K562 (cell line): ENCODE measurements around the gene PAN2. TPM values are rescaled to one million over a fixed set of nuclear protein-coding genes. Genes with fewer than 3 reads are reported as not detected.

ENCODE experiments used
- BRF1 ChIP-seq: IDR thresholded peaks from 3 replicates; pipeline ENCODE4 v1.6.1; 2011; ENCODE audit warnings: borderline replicate concordance, mild to moderate bottlenecking; ENCODE audit not compliant: insufficient read length; ENCODE audit errors: extremely low read depth
- CXXC5 ChIP-seq: fragments of 250-450 bp; sonication (Bioruptor Pico); IDR thresholded peaks from 2 replicates; pipeline ENCODE4 v1.8.0; 2022; ENCODE audit warnings: inconsistent platforms, mild to moderate bottlenecking, moderate library complexity
- ELF2 ChIP-seq: fragments of 250-450 bp; sonication (Bioruptor Pico); IDR thresholded peaks from 2 replicates; pipeline ENCODE4 v1.5.0; 2021; ENCODE audit warnings: mild to moderate bottlenecking
- FOXM1 ChIP-seq, 2 experiments: fragments of 450-650 bp in 1 of 2; sonication (generic) in 1 of 2; formaldehyde crosslinking in 1 of 2; IDR thresholded peaks; 2 replicates each; pipeline versions ENCODE4 v1.6.1 to v1.9.0; 2017 to 2022; ENCODE audit warnings: low read depth in 2 of 2, mild to moderate bottlenecking in 2 of 2, missing genetic modification reagents in 1 of 2, moderate library complexity in 1 of 2
- GMEB1 ChIP-seq: fragments of 250-450 bp; sonication (Bioruptor Pico); IDR thresholded peaks from 2 replicates; pipeline ENCODE4 v1.4.0; 2020; ENCODE audit warnings: mild to moderate bottlenecking
- JUN ChIP-seq, 2 experiments: sonication (generic) in 1 of 2; formaldehyde crosslinking in 1 of 2; IDR thresholded peaks; 2 replicates each; pipeline versions ENCODE4 v1.6.1 to v1.8.0; 2012 to 2022; ENCODE audit warnings: borderline replicate concordance in 2 of 2, mild to moderate bottlenecking in 2 of 2, improper control_type of control experiment in 1 of 2, low read depth in 1 of 2, low read length in 1 of 2, missing genetic modification reagents in 1 of 2
- KLF16 ChIP-seq: IDR thresholded peaks from 2 replicates; pipeline ENCODE4 v1.6.1; 2016; ENCODE audit warnings: antibody characterized with exemption
- LARP7 ChIP-seq: fragments of 450-650 bp; IDR thresholded peaks from 2 replicates; pipeline ENCODE4 v1.6.1; 2016
- MAX ChIP-seq: sonication (generic); formaldehyde crosslinking; IDR thresholded peaks from 2 replicates; pipeline ENCODE4 v1.9.0; 2022; ENCODE audit warnings: mild to moderate bottlenecking, missing genetic modification reagents
- NCOA2 ChIP-seq, 2 experiments: fragments of 450-650 bp; IDR thresholded peaks; 2 replicates each; pipeline ENCODE4 v1.6.1; 2018; ENCODE audit warnings: mild to moderate bottlenecking in 2 of 2, moderate library complexity in 1 of 2; ENCODE audit not compliant: partially characterized antibody in 2 of 2
- RFX5 ChIP-seq: IDR thresholded peaks from 2 replicates; pipeline ENCODE4 v1.6.1; 2011; ENCODE audit warnings: low read depth, mild to moderate bottlenecking, improper control_type of control experiment, low read length
- SMAD3 ChIP-seq: fragments of 450-650 bp; formaldehyde crosslinking; conservative IDR thresholded peaks from 2 replicates; pipeline ENCODE4 v1.4.0; 2020; ENCODE audit warnings: mild to moderate bottlenecking
- TFAM ChIP-seq: fragments of 250-450 bp; sonication (Bioruptor Pico); conservative IDR thresholded peaks from 2 replicates; pipeline ENCODE4 v1.5.0; 2021; ENCODE audit warnings: mild to moderate bottlenecking, moderate library complexity
- ZNF197 ChIP-seq: fragments of 200-800 bp; sonication (Bioruptor generic); IDR thresholded peaks from 2 replicates; pipeline ENCODE4 v1.6.1; 2016; ENCODE audit warnings: low read depth, missing genetic modification characterization, missing compliant biosample characterization
- ZNF280A ChIP-seq: fragments of 450-650 bp; IDR thresholded peaks from 2 replicates; pipeline ENCODE4 v1.6.1; 2018; ENCODE audit warnings: mild to moderate bottlenecking, low read depth; ENCODE audit not compliant: partially characterized antibody
- ZNF561 ChIP-seq: fragments of 450-650 bp; formaldehyde crosslinking; conservative IDR thresholded peaks from 2 replicates; pipeline ENCODE4 v1.4.0; 2020; ENCODE audit warnings: mild to moderate bottlenecking, moderate library complexity
- polyA plus RNA-seq, 8 experiments: library from polyadenylated mRNA; depleted of rRNA in 4 of 8; stranded (reverse) in 5 of 8; unstranded in 3 of 8; fragments of >200 nt; fragmentation: Nextera tagmentation in 2 of 8; fragmentation: Illumina TruSeq in 1 of 8; extraction: Ambion mirVana in 2 of 8; extraction: Trizol in 1 of 8; gene quantifications; 2 replicates each; pipeline versions ENCODE4 v1.2.1 to v1.2.3, GENCODE V29; 2011 to 2014; ENCODE audit warnings: inconsistent platforms in 1 of 8, missing spikeins in 1 of 8
- total RNA-seq, 7 experiments: library from RNA; depleted of rRNA in 6 of 7; stranded (reverse); fragments of >200 nt in 6 of 7; fragmentation: Illumina TruSeq in 2 of 7; extraction: Trizol in 2 of 7; gene quantifications; 2 replicates each; pipeline versions ENCODE4 v1.2.1 to v1.2.3, GENCODE V29; 2011 to 2021; ENCODE audit warnings: low replicate concordance in 1 of 7
- TF ChIP-seq, protein P1 (sequence below): fragments of 450-650 bp; formaldehyde crosslinking; IDR thresholded peaks from 2 replicates; pipeline ENCODE4 v1.4.0; 2022; ENCODE audit warnings: mild to moderate bottlenecking, moderate library complexity
- TF ChIP-seq, protein P2 (sequence below): sonication (generic); formaldehyde crosslinking; IDR thresholded peaks from 2 replicates; pipeline ENCODE4 v1.8.1; 2022; ENCODE audit warnings: missing genetic modification reagents
- TF ChIP-seq, protein P3 (sequence below): fragments of 250-450 bp; sonication (Bioruptor Pico); IDR thresholded peaks from 2 replicates; pipeline ENCODE4 v1.4.0; 2020; ENCODE audit warnings: mild to moderate bottlenecking, moderate library complexity

Gene PAN2
- total and polyA plus RNA-seq, 9 of the 15 experiments (the other 6 are each of a cell fraction or from before 2014, with no cell fraction given) = 15.0 to 66.1 (median 25.9) TPM

DNA sequence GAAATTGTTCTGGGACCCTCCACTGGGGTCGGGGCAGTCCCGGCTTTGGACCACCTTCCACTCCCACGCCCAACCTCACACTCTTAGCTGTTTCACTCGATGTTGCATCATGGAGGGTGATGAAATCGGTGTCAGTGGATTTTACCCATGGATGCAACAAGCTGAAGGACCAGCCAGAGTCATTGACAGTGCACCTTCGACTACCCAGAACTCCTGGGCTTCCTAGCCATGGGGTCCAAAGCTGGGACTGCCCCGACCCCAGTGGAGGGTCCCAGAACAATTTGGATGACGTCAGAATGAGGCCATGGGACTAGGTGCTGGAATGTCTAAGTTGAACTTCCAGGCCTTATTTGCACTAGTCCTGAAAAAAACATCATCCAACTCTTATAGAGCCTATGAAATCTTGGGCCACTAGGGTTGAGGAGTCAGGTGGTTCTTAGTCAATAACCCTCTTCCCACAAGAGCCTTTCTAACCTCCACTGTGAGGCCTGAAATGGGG is 4.0 kb upstream of the PAN2 start (continued):
- TF ChIP-seq GMEB1 (CRISPR knock-in tag) (peak; percentile 17; the same call in 1 of the 2 replicates), RFX5 (no peak), MAX (no peak), FOXM1 (IDR thresholded peaks at IDR 0.05; ENCODE audit: low read depth) (no peak), FOXM1 (CRISPR knock-in tag; IDR thresholded peaks at IDR 0.05; ENCODE audit: low read depth) (no peak), NCOA2 (IDR thresholded peaks at IDR 0.05; ENCODE audit: partially characterized antibody in 2 of 2) (no peak), KLF16 (no peak), SMAD3 (CRISPR knock-in tag) (peak; percentile 50; the same call in 1 of the 2 replicates), ZNF280A (no peak), LARP7 (no peak), BRF1 (no peak), JUN (IDR thresholded peaks at IDR 0.05; ENCODE audit: borderline replicate concordance, low read depth, low read length) (peak; percentile 62; the same call in 1 of the 2 replicates), JUN (CRISPR knock-in tag; IDR thresholded peaks at IDR 0.05; ENCODE audit: borderline replicate concordance) (no peak), TFAM (CRISPR knock-in tag) (no peak), ZNF561 (CRISPR knock-in tag) (no peak), CXXC5 (CRISPR knock-in tag) (peak; percentile 76), ZNF197 (peak; percentile 86; the same call in 1 of the 2 replicates), ELF2 (CRISPR knock-in tag) (no peak)
- TF ChIP-seq, protein P1, sequence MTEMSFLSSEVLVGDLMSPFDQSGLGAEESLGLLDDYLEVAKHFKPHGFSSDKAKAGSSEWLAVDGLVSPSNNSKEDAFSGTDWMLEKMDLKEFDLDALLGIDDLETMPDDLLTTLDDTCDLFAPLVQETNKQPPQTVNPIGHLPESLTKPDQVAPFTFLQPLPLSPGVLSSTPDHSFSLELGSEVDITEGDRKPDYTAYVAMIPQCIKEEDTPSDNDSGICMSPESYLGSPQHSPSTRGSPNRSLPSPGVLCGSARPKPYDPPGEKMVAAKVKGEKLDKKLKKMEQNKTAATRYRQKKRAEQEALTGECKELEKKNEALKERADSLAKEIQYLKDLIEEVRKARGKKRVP (CRISPR knock-in tag) = peak; percentile 97
- TF ChIP-seq, protein P2, sequence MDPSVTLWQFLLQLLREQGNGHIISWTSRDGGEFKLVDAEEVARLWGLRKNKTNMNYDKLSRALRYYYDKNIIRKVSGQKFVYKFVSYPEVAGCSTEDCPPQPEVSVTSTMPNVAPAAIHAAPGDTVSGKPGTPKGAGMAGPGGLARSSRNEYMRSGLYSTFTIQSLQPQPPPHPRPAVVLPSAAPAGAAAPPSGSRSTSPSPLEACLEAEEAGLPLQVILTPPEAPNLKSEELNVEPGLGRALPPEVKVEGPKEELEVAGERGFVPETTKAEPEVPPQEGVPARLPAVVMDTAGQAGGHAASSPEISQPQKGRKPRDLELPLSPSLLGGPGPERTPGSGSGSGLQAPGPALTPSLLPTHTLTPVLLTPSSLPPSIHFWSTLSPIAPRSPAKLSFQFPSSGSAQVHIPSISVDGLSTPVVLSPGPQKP (CRISPR knock-in tag) = no peak
- TF ChIP-seq, protein P3, sequence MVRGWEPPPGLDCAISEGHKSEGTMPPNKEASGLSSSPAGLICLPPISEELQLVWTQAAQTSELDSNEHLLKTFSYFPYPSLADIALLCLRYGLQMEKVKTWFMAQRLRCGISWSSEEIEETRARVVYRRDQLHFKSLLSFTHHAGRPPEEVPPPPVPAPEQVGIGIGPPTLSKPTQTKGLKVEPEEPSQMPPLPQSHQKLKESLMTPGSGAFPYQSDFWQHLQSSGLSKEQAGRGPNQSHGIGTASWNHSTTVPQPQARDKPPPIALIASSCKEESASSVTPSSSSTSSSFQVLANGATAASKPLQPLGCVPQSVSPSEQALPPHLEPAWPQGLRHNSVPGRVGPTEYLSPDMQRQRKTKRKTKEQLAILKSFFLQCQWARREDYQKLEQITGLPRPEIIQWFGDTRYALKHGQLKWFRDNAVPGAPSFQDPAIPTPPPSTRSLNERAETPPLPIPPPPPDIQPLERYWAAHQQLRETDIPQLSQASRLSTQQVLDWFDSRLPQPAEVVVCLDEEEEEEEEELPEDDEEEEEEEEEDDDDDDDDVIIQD = no peak
